ENCODE measurements around the gene CPNE6. TPM values are rescaled to one million over a fixed set of nuclear protein-coding genes. Genes with fewer than 3 reads are reported as not detected.

The CPNE6 gene
- total and polyA plus RNA-seq, 2 of the 13 experiments (the other 11 are each of a cell fraction or from before 2014, with no cell fraction given): not detected

DNA sequence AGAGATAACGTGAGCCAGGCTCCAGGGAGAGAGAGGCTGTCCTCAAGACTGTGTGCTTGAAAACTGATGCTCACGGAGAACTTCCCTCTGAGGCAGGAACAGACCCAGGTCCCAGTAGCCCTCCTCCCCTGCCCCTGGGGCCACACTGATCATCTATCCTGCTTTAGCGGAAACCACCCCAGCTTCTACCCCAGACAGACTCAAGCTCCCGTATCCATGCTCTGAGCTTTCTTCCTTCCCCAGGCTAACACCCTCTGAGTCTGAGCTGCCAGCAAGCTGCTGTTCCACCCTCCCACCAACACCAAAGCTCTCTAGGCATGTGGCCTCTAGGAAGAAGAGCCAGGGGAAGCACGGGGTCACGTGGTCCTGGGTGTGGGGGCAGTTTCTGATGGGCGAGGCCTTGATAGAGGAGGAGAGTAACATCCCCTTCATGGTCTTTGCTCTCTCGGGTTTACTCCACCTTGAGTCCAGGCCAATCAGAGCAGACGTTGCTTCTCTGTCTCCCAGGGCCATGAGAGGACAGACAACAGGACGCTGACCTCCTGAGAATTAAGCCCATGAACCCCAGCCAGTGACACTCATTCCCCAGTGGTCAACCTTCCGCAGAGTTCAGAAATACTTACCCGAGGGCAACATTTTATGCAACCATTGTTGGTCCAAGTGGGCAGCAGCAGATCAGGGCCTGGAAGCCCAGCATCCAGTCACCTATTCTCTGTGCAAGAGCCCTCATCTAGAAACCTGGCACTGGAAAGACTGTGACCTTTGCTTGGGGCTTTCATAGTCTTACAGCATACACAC, 24.1 kb downstream of the CPNE6 start (continued):
- TF ChIP-seq, protein P1, sequence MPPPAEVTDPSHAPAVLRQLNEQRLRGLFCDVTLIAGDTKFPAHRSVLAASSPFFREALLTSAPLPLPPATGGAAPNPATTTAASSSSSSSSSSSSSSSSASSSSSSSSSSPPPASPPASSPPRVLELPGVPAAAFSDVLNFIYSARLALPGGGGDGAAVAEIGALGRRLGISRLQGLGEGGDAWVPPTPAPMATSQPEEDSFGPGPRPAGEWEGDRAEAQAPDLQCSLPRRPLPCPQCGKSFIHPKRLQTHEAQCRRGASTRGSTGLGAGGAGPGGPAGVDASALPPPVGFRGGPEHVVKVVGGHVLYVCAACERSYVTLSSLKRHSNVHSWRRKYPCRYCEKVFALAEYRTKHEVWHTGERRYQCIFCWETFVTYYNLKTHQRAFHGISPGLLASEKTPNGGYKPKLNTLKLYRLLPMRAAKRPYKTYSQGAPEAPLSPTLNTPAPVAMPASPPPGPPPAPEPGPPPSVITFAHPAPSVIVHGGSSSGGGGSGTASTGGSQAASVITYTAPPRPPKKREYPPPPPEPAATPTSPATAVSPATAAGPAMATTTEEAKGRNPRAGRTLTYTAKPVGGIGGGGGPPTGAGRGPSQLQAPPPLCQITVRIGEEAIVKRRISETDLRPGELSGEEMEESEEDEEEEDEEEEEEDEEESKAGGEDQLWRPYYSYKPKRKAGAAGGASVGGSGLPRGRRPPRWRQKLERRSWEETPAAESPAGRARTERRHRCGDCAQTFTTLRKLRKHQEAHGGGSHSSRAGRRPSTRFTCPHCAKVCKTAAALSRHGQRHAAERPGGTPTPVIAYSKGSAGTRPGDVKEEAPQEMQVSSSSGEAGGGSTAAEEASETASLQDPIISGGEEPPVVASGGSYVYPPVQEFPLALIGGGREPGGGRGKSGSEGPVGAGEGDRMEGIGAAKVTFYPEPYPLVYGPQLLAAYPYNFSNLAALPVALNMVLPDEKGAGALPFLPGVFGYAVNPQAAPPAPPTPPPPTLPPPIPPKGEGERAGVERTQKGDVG (CRISPR knock-in tag; IDR thresholded peaks at IDR 0.05; ENCODE audit: borderline replicate concordance): peak; percentile 90; the same call in 1 of the 2 replicates
- peak; percentile 91; the same call in 1 of the 2 replicates for TF ChIP-seq SMYD3 (CRISPR knock-in tag; IDR thresholded peaks at IDR 0.05)
- TF ChIP-seq, protein P2, sequence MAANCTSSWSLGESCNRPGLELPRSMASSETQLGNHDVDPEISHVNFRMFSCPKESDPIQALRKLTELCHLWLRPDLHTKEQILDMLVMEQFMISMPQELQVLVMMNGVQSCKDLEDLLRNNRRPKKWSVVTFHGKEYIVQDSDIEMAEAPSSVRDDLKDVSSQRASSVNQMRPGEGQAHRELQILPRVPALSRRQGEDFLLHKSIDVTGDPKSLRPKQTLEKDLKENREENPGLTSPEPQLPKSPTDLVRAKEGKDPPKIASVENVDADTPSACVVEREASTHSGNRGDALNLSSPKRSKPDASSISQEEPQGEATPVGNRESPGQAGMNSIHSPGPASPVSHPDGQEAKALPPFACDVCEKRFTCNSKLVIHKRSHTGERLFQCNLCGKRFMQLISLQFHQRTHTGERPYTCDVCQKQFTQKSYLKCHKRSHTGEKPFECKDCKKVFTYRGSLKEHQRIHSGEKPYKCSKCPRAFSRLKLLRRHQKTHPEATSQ (CRISPR knock-in tag; IDR thresholded peaks at IDR 0.05; ENCODE audit: borderline replicate concordance): peak; percentile 98
- TF ChIP-seq GLI4 (CRISPR knock-in tag; IDR thresholded peaks at IDR 0.05; ENCODE audit: borderline replicate concordance): peak; percentile 90; the same call in 1 of the 2 replicates
- TF ChIP-seq REPIN1 (CRISPR knock-in tag; IDR thresholded peaks at IDR 0.05; ENCODE audit: borderline replicate concordance, low read depth): peak; percentile 100
- TF ChIP-seq, protein P3, sequence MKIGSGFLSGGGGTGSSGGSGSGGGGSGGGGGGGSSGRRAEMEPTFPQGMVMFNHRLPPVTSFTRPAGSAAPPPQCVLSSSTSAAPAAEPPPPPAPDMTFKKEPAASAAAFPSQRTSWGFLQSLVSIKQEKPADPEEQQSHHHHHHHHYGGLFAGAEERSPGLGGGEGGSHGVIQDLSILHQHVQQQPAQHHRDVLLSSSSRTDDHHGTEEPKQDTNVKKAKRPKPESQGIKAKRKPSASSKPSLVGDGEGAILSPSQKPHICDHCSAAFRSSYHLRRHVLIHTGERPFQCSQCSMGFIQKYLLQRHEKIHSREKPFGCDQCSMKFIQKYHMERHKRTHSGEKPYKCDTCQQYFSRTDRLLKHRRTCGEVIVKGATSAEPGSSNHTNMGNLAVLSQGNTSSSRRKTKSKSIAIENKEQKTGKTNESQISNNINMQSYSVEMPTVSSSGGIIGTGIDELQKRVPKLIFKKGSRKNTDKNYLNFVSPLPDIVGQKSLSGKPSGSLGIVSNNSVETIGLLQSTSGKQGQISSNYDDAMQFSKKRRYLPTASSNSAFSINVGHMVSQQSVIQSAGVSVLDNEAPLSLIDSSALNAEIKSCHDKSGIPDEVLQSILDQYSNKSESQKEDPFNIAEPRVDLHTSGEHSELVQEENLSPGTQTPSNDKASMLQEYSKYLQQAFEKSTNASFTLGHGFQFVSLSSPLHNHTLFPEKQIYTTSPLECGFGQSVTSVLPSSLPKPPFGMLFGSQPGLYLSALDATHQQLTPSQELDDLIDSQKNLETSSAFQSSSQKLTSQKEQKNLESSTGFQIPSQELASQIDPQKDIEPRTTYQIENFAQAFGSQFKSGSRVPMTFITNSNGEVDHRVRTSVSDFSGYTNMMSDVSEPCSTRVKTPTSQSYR (CRISPR knock-in tag; IDR thresholded peaks at IDR 0.05; ENCODE audit: borderline replicate concordance): peak; percentile 96
- TF ChIP-seq MED8 (CRISPR knock-in tag; IDR thresholded peaks at IDR 0.05; ENCODE audit: insufficient replicate concordance): peak; percentile 98
- TF ChIP-seq ZFP41 (CRISPR knock-in tag; IDR thresholded peaks at IDR 0.05; ENCODE audit: borderline replicate concordance): peak; percentile 98; the same call in 1 of the 2 replicates
- TF ChIP-seq GATA4 (IDR thresholded peaks at IDR 0.05; ENCODE audit: borderline replicate concordance, low read depth): peak; percentile 97
- no peak for TF ChIP-seq ZNF564 (CRISPR knock-in tag; IDR thresholded peaks at IDR 0.05)
- TF ChIP-seq ZFP36 (IDR thresholded peaks at IDR 0.05; ENCODE audit: borderline replicate concordance, low read depth, low read length, partially characterized antibody): no peak
- TF ChIP-seq, protein P4, sequence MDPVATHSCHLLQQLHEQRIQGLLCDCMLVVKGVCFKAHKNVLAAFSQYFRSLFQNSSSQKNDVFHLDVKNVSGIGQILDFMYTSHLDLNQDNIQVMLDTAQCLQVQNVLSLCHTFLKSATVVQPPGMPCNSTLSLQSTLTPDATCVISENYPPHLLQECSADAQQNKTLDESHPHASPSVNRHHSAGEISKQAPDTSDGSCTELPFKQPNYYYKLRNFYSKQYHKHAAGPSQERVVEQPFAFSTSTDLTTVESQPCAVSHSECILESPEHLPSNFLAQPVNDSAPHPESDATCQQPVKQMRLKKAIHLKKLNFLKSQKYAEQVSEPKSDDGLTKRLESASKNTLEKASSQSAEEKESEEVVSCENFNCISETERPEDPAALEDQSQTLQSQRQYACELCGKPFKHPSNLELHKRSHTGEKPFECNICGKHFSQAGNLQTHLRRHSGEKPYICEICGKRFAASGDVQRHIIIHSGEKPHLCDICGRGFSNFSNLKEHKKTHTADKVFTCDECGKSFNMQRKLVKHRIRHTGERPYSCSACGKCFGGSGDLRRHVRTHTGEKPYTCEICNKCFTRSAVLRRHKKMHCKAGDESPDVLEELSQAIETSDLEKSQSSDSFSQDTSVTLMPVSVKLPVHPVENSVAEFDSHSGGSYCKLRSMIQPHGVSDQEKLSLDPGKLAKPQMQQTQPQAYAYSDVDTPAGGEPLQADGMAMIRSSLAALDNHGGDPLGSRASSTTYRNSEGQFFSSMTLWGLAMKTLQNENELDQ (CRISPR knock-in tag; IDR thresholded peaks at IDR 0.05; ENCODE audit: borderline replicate concordance): no peak; the same call in 1 of the 2 replicates
- TF ChIP-seq NONO (IDR thresholded peaks at IDR 0.05): no peak
- TF ChIP-seq NONO (CRISPR knock-in tag; conservative IDR thresholded peaks at IDR 0.05): no peak
- TF ChIP-seq, protein P5, sequence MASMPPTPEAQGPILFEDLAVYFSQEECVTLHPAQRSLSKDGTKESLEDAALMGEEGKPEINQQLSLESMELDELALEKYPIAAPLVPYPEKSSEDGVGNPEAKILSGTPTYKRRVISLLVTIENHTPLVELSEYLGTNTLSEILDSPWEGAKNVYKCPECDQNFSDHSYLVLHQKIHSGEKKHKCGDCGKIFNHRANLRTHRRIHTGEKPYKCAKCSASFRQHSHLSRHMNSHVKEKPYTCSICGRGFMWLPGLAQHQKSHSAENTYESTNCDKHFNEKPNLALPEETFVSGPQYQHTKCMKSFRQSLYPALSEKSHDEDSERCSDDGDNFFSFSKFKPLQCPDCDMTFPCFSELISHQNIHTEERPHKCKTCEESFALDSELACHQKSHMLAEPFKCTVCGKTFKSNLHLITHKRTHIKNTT (CRISPR knock-in tag; IDR thresholded peaks at IDR 0.05): no peak
- peak; percentile 74 for TF ChIP-seq ISL2 (CRISPR knock-in tag; IDR thresholded peaks at IDR 0.05)

All from HepG2 (cell line).